HepG2 (cell line): ENCODE data around the gene SLC35A3. TPM values are rescaled to one million over a fixed set of nuclear protein-coding genes. Genes with fewer than 3 reads are reported as not detected.
A peak's percentile ranks its signal among the peaks of the same experiment; 100 is the strongest.

Experiments used
- GMEB1 ChIP-seq: sonication (generic); formaldehyde crosslinking; IDR thresholded peaks from 2 replicates; pipeline ENCODE4 v1.5.1; 2020; ENCODE audit warnings: missing genetic modification reagents, mild to moderate bottlenecking, borderline replicate concordance
- MED1 ChIP-seq: sonication (generic); formaldehyde crosslinking; IDR thresholded peaks from 2 replicates; pipeline ENCODE4 v1.4.0; 2020; ENCODE audit warnings: missing genetic modification reagents
- SP140L ChIP-seq: sonication (generic); formaldehyde crosslinking; IDR thresholded peaks from 2 replicates; pipeline ENCODE4 v1.4.0; 2020; ENCODE audit warnings: missing genetic modification reagents, borderline replicate concordance
- SRSF1 ChIP-seq: fragments of 200-400 bp; formaldehyde crosslinking; optimal IDR thresholded peaks from 2 replicates; pipeline ENCODE3; 2017; ENCODE audit warnings: mild to moderate bottlenecking, low read depth, low read length, moderate library complexity
- SRY ChIP-seq: sonication (generic); formaldehyde crosslinking; IDR thresholded peaks from 2 replicates; pipeline ENCODE4 v1.8.0; 2022; ENCODE audit warnings: mild to moderate bottlenecking, missing genetic modification reagents
- SYNCRIP ChIP-seq: fragments of 200-400 bp; formaldehyde crosslinking; IDR thresholded peaks from 2 replicates; pipeline ENCODE4 v1.6.1; 2018; ENCODE audit warnings: mild to moderate bottlenecking, low read depth, low read length; ENCODE audit not compliant: insufficient read depth
- ZNF143 ChIP-seq: sonication (generic); formaldehyde crosslinking; IDR thresholded peaks from 2 replicates; pipeline ENCODE4 v1.4.0; 2020; ENCODE audit warnings: missing genetic modification reagents
- ZNF251 ChIP-seq: sonication (generic); formaldehyde crosslinking; IDR thresholded peaks from 2 replicates; pipeline ENCODE4 v1.9.0; 2021; ENCODE audit warnings: mild to moderate bottlenecking, missing genetic modification reagents
- ZNF335 ChIP-seq: sonication (generic); formaldehyde crosslinking; IDR thresholded peaks from 2 replicates; pipeline ENCODE4 v1.4.0; 2020; ENCODE audit warnings: missing genetic modification reagents
- ZNF33B ChIP-seq: sonication (generic); formaldehyde crosslinking; IDR thresholded peaks from 2 replicates; pipeline ENCODE4 v1.5.1; 2020; ENCODE audit warnings: mild to moderate bottlenecking, missing genetic modification reagents
- ZNF431 ChIP-seq: sonication (generic); formaldehyde crosslinking; IDR thresholded peaks from 2 replicates; pipeline ENCODE4 v1.9.0; 2022; ENCODE audit warnings: missing genetic modification reagents, low read depth, mild to moderate bottlenecking, borderline replicate concordance
- ZNF672 ChIP-seq: sonication (generic); formaldehyde crosslinking; IDR thresholded peaks from 2 replicates; pipeline ENCODE4 v1.8.1; 2022; ENCODE audit warnings: missing genetic modification reagents
- ZNF770 ChIP-seq: sonication (generic); formaldehyde crosslinking; IDR thresholded peaks from 2 replicates; pipeline ENCODE4 v1.5.0; 2020; ENCODE audit warnings: mild to moderate bottlenecking, missing genetic modification reagents
- ZNF891 ChIP-seq: sonication (generic); formaldehyde crosslinking; IDR thresholded peaks from 2 replicates; pipeline ENCODE4 v1.5.0; 2020; ENCODE audit warnings: mild to moderate bottlenecking, missing genetic modification reagents
- polyA plus RNA-seq, 8 experiments: library from polyadenylated mRNA; depleted of rRNA in 3 of 8; stranded (reverse) in 7 of 8; unstranded in 1 of 8; fragments of >200 nt; fragmentation: Illumina TruSeq in 4 of 8; extraction: Trizol in 4 of 8; gene quantifications; 2 replicates each; pipeline versions ENCODE4 v1.2.1 to v1.2.3, GENCODE V29; 2011 to 2016; ENCODE audit warnings: low read depth in 4 of 8, missing spikeins in 1 of 8, mixed read lengths in 1 of 8; ENCODE audit not compliant: insufficient read depth in 1 of 8
- total RNA-seq, 5 experiments: library from RNA; depleted of rRNA; stranded (reverse); fragments of >200 nt; fragmentation: Illumina TruSeq; extraction: Trizol; gene quantifications; 2 replicates each; pipeline ENCODE4 v1.2.3, GENCODE V29; 2016; ENCODE audit warnings: low read depth in 1 of 5
- TF ChIP-seq, protein P1 (sequence below): sonication (generic); formaldehyde crosslinking; IDR thresholded peaks from 2 replicates; pipeline ENCODE4 v1.5.0; 2020; ENCODE audit warnings: mild to moderate bottlenecking, missing genetic modification reagents
- TF ChIP-seq, protein P2 (sequence below): sonication (generic); formaldehyde crosslinking; IDR thresholded peaks from 2 replicates; pipeline ENCODE4 v1.4.0; 2020; ENCODE audit warnings: missing genetic modification reagents

The SLC35A3 gene
- total and polyA plus RNA-seq, 2 of the 13 experiments (the other 11 are each of a cell fraction or from before 2014, with no cell fraction given) = 11.2 to 24.9 TPM

GRCh38 chr1:99969729-99970621 is at the start of gene SLC35A3 (continued):
- TF ChIP-seq, protein P1, sequence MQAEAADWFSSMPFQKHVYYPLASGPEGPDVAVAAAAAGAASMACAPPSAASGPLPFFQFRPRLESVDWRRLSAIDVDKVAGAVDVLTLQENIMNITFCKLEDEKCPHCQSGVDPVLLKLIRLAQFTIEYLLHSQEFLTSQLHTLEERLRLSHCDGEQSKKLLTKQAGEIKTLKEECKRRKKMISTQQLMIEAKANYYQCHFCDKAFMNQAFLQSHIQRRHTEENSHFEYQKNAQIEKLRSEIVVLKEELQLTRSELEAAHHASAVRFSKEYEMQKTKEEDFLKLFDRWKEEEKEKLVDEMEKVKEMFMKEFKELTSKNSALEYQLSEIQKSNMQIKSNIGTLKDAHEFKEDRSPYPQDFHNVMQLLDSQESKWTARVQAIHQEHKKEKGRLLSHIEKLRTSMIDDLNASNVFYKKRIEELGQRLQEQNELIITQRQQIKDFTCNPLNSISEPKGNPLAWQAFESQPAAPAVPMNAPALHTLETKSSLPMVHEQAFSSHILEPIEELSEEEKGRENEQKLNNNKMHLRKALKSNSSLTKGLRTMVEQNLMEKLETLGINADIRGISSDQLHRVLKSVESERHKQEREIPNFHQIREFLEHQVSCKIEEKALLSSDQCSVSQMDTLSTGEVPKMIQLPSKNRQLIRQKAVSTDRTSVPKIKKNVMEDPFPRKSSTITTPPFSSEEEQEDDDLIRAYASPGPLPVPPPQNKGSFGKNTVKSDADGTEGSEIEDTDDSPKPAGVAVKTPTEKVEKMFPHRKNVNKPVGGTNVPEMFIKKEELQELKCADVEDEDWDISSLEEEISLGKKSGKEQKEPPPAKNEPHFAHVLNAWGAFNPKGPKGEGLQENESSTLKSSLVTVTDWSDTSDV (CRISPR knock-in tag) = 0 out of 2 replicates have a peak, but pooled peaks have one; percentile 23
- TF ChIP-seq ZNF891 (peak; percentile 85; the same call in 1 of the 2 replicates), ZNF431 (CRISPR knock-in tag) (no peak; the same call in 1 of the 2 replicates), ZNF672 (CRISPR knock-in tag) (no peak; the same call in 1 of the 2 replicates), SP140L (CRISPR knock-in tag) (no peak), SYNCRIP (no peak), SRSF1 (peak; percentile 49), MED1 (CRISPR knock-in tag) (peak; percentile 88), ZNF143 (CRISPR knock-in tag) (no peak; the same call in 1 of the 2 replicates), ZNF335 (peak; percentile 92; the same call in 1 of the 2 replicates), SRY (CRISPR knock-in tag) (peak; percentile 95), ZNF33B (CRISPR knock-in tag) (peak; percentile 93; the same call in 1 of the 2 replicates), ZNF251 (CRISPR knock-in tag) (no peak), ZNF770 (peak; percentile 77), GMEB1 (CRISPR knock-in tag) (peak; percentile 89)
- TF ChIP-seq, protein P2, sequence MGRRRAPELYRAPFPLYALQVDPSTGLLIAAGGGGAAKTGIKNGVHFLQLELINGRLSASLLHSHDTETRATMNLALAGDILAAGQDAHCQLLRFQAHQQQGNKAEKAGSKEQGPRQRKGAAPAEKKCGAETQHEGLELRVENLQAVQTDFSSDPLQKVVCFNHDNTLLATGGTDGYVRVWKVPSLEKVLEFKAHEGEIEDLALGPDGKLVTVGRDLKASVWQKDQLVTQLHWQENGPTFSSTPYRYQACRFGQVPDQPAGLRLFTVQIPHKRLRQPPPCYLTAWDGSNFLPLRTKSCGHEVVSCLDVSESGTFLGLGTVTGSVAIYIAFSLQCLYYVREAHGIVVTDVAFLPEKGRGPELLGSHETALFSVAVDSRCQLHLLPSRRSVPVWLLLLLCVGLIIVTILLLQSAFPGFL = no peak
